ENCODE data around the gene TPO. TPM values are rescaled to one million over a fixed set of nuclear protein-coding genes. Genes with fewer than 3 reads are reported as not detected.

TPO gene
- total RNA-seq, 1 donor from 2014 or later: not detected

DNA sequence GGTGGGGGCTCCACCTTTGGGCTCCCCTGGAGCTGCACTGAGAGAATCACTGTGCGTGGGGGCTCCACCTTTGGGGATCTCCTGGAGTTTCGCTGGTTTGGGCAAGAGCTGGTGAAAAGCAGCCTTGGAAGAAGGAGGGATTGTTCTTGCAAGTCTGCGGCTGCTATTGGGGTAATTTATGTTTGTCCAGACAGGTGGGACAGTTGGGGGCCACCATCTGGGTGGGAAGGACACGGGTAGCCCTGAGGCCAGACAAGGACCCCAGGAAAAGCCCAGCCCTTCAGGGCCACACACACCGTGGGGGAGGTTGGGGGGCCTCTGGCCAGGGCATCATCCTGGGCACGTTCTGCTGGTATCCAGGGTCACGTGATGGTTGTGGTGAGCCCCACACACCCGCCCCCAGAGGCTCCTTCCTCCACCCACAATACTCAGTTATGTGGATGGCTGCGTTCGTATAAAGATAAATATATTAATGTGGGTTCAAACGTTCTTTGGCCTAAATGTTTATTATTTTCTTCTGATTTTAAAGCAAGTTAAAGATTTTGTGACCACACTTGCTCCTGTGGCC is 47.7 kb downstream of the TPO start:
- intact Hi-C loops (cut with micrococcal nuclease): no loop called here
- ATAC-seq (ENCODE audit: low read depth): no peak
- Mint-ChIP-seq H3K27ac (no peak overlapping the region), H3K4me3 (no peak overlapping the region), H3K36me3 (ENCODE audit: low read depth) (no peaks in the 10 kb centered on the region), H3K4me1 (no peaks in the 10 kb centered on the region), H3K27me3 (peaks cover 4% of the 10 kb centered on the region), H3K9me3 (peaks cover 4% of the 10 kb centered on the region)
- ChIA-PET CTCF (no interaction called here), POLR2A (no interaction called here)
- TF ChIP-seq, protein P1, sequence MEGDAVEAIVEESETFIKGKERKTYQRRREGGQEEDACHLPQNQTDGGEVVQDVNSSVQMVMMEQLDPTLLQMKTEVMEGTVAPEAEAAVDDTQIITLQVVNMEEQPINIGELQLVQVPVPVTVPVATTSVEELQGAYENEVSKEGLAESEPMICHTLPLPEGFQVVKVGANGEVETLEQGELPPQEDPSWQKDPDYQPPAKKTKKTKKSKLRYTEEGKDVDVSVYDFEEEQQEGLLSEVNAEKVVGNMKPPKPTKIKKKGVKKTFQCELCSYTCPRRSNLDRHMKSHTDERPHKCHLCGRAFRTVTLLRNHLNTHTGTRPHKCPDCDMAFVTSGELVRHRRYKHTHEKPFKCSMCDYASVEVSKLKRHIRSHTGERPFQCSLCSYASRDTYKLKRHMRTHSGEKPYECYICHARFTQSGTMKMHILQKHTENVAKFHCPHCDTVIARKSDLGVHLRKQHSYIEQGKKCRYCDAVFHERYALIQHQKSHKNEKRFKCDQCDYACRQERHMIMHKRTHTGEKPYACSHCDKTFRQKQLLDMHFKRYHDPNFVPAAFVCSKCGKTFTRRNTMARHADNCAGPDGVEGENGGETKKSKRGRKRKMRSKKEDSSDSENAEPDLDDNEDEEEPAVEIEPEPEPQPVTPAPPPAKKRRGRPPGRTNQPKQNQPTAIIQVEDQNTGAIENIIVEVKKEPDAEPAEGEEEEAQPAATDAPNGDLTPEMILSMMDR (IDR thresholded peaks at IDR 0.05): no peak
- no peak for DNase-seq

DNA sequence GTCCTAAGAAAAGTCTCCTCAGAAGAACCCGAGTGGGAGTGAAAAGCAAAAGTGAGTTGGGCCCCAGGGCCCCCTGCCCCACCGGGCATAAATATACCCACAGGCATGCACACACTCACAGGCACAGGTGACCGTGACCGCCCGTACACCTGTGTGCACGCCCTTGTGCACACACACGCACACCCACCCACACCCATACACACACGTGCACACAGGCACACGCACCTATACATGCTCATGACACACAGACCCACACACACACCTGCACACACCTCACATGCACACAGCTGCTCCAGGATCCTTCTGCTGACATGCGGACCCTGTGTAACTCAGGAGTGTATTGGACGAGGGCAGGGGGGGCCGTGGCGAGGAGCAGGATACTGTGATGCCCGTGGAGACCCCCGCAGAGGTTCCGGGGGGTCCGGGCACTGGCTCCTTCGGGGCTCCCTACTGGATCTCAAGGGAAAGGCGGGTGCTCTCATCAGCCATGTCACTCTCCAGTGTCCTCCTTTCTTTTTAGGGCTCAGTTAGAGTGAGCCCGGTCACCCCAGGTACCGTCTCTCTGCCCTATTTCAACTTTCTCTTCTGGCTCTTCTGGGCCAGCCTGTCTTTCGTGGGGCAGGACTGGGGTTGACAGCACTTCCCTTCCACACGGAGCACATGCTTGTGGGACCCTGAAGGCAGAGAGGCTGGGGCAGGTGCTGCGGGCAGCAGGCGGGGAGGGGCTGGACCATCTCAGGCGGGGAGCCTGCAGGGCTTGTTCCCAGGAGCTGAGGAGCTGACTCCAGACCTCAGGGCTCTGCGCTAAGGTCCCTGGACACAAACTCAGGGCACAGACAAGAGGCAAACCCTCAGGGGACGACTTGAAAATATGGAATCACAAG is 48.5 kb downstream of the TPO start:
- ATAC-seq (ENCODE audit: low read depth): no peak
- ChIA-PET CTCF (no interaction called here), POLR2A (no interaction called here)
- intact Hi-C loops (cut with micrococcal nuclease): no loop called here
- H3K36me3 Mint-ChIP-seq (ENCODE audit: low read depth): no peaks in the 10 kb centered on the region
- H3K4me1 Mint-ChIP-seq: no peaks in the 10 kb centered on the region
- H3K4me3 Mint-ChIP-seq: no peak overlapping the region
- no peak for DNase-seq
- peaks cover 9% of the 10 kb centered on the region for H3K27me3 Mint-ChIP-seq
- TF ChIP-seq, protein P1 (IDR thresholded peaks at IDR 0.05): no peak
- no peak overlapping the region for H3K27ac Mint-ChIP-seq
- peaks cover 9% of the 10 kb centered on the region for H3K9me3 Mint-ChIP-seq

DNA sequence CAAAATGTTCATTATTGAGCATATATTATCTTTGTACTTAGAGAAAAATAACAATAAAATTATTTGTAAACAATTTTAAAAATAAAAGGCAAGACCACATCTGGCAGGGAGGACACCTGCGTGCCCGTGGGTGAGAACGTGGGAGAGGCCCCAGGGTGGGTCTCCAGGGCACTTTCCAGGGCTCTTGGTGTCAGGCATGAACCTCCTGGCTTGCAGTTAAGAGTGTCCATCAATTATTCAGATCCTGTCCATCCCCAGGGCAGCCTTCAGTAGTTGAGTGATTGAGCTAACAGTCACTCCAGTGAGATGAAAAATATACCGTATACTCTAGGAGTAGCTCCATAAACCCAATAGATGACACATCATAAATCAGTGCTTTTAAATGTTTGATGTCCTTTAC is 49.7 kb downstream of the TPO start:
- Mint-ChIP-seq H3K4me1 (no peaks in the 10 kb centered on the region), H3K27ac (no peak overlapping the region), H3K36me3 (ENCODE audit: low read depth) (no peaks in the 10 kb centered on the region), H3K4me3 (no peak overlapping the region), H3K27me3 (peaks cover 9% of the 10 kb centered on the region), H3K9me3 (peaks cover 10% of the 10 kb centered on the region)
- no peak for ATAC-seq (ENCODE audit: low read depth)
- TF ChIP-seq, protein P1 (IDR thresholded peaks at IDR 0.05): no peak
- CTCF ChIA-PET: no interaction called here
- POLR2A ChIA-PET: no interaction called here
- intact Hi-C loops (cut with micrococcal nuclease): no loop called here
- DNase-seq: no peak

DNA sequence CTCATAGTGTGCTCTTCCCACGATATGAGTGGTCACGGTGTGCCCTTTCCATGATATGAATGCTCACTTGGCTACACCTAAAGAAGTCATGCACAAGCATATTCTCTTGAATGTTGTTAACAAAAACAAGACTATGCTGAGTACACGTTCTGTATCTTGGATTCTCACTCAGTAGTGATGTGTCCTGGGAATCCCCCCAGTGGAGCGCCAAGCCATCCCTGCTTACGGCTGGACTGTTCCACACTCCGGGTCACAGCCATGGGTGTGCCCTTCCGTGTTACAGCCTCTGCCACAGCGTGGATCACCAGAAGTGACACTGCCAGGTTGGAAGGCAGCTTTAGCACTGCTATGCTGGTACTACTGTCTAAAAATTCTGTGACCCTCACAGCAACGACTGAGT is 59.1 kb downstream of the TPO start:
- TF ChIP-seq, protein P1 (IDR thresholded peaks at IDR 0.05): no peak
- H3K4me3 Mint-ChIP-seq: no peak overlapping the region
- intact Hi-C loops (cut with micrococcal nuclease): no loop called here
- ChIA-PET CTCF (no interaction called here), POLR2A (no interaction called here)
- H3K27ac Mint-ChIP-seq: no peak overlapping the region
- H3K27me3 Mint-ChIP-seq: peaks cover 5% of the 10 kb centered on the region
- H3K4me1 Mint-ChIP-seq: no peaks in the 10 kb centered on the region
- peaks cover 9% of the 10 kb centered on the region for H3K9me3 Mint-ChIP-seq
- DNase-seq (no peak), ATAC-seq (ENCODE audit: low read depth) (no peak)
- no peaks in the 10 kb centered on the region for H3K36me3 Mint-ChIP-seq (ENCODE audit: low read depth)

DNA sequence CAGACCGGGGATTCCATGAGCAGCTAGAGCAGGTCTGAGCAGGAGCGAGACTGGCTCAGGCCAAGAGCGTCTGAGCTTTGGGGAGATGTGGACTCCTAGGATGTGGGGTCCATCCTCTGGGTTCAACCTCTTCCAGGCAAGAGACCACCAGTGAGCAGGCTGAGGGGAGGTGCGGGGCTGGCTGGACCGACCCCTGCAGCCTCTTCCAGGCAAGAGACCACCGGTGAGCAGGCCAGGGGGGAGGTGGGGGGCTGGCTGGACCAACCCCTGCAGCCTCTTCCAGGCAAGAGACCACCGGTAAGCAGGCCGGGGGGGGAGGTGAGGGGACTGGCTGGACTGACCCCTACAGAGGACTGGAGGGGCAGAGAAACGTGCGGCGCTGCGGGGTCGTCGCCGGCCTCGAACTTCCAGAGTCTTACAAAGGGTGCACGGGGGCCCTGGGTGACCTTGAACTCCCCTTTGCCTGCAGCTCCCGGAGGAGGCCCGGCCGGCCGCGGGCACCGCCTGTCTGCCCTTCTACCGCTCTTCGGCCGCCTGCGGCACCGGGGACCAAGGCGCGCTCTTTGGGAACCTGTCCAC is 63.4 kb downstream of the TPO start:
- H3K27me3 Mint-ChIP-seq: peaks cover 5% of the 10 kb centered on the region
- H3K4me1 Mint-ChIP-seq: no peaks in the 10 kb centered on the region

More for the DNA sequence above, 63.4 kb downstream of the TPO start:
- no peak overlapping the region for H3K4me3 Mint-ChIP-seq
- ChIA-PET CTCF (no interaction called here), POLR2A (no interaction called here)
- TF ChIP-seq, protein P1 (IDR thresholded peaks at IDR 0.05): no peak
- no peaks in the 10 kb centered on the region for H3K9me3 Mint-ChIP-seq
- no peak overlapping the region for H3K27ac Mint-ChIP-seq
- ATAC-seq (ENCODE audit: low read depth) (no peak), DNase-seq (no peak)
- H3K36me3 Mint-ChIP-seq (ENCODE audit: low read depth): no peaks in the 10 kb centered on the region
- intact Hi-C loops (cut with micrococcal nuclease): no loop called here

All from activated B cell treated with CpG ODN at 0.5 μM for 24 hours (primary cell).